Neural progenitor cell (in vitro differentiated cells): ENCODE results near the gene RBM44.

Experiments
- CTCF ChIP-seq: fragments of 200-600 bp; sonication (generic); IDR thresholded peaks from 2 replicates; pipeline ENCODE4 v1.5.1; 2017; ENCODE audit warnings: antibody characterized with exemption, mild to moderate bottlenecking
- EZH2 ChIP-seq: fragments of 200-600 bp; sonication (generic); IDR thresholded peaks from 2 replicates; pipeline ENCODE4 v1.6.1; 2017; ENCODE audit warnings: antibody characterized with exemption, mild to moderate bottlenecking, moderate library complexity
- EZH2phosphoT487 ChIP-seq: fragments of 200-600 bp; sonication (generic); IDR thresholded peaks from 2 replicates; pipeline ENCODE4 v1.6.1; 2017; ENCODE audit warnings: antibody characterized with exemption

GRCh38 chr2:237865623-237866041, 67.1 kb downstream of the RBM44 start:
- no peak for TF ChIP-seq CTCF
- TF ChIP-seq EZH2phosphoT487: no peak
- no peak for TF ChIP-seq EZH2
